ENCODE measurements around the gene PJA2.

DNA sequence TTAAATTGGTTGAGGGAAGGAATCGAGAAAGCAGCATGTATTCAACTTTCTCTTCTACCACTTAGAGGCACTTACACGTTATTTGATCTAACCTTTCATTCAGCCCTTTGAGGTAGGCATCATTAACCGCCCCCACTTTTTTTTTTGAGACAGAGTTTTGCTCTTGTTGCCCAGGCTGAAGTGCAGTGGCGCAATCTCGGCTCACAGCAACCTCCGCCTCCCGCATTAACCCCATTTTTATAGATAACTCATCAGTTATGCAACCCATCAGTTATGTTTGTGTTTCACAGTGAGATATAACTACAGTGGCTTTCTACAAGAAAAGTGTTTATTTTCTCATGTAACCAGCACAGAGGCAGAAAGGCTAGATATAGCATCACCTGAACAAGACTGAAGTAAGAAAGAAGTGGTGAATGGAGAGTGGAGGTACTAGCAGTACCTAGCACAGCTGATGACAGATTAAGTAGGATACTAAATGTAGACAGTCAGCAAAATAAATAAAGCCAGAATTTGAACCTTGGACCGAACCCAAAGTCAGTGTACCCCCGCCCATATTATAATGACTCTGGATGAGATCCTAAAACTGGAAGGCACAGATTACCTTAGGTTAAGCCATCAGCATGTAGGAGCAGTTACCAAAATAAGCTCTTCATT lies 91.2 kb downstream of the PJA2 start:
- TF ChIP-seq CTCF (IDR thresholded peaks at IDR 0.05) (no peak), ZFX (IDR thresholded peaks at IDR 0.05; ENCODE audit: borderline replicate concordance) (no peak)
